WTC11 (cell line): ENCODE measurements around the gene OAF. TPM values are rescaled to one million over a fixed set of nuclear protein-coding genes. Genes with fewer than 3 reads are reported as not detected.

Source experiments
- ATAC-seq: fragments of 200-7000 bp; cut with Tn5 transposase; 2 replicates; pipeline ENCODE4 v1.10.0; 2021; ENCODE audit warnings: mild to moderate bottlenecking, moderate library complexity
- CTCF ChIA-PET: fragments of 300-600 bp; sonication (Branson Sonifier 250); formaldehyde crosslinking; loops from one replicate; lab custom pipeline; 2021; ENCODE audit warnings: antibody characterized with exemption; lab: Charles Lee
- POLR2A ChIA-PET: fragments of 350-600 bp; sonication (Branson Sonifier 250); formaldehyde crosslinking; loops from one replicate; lab custom pipeline; 2021; ENCODE audit warnings: antibody characterized with exemption; lab: Charles Lee
- DNase-seq: peaks from one replicate; pipeline ENCODE4 v3.0.0; 2021; ENCODE audit warnings: low spot score
- H3K27ac Mint-ChIP-seq: 2 replicates; pipeline ENCODE4 v1.8.0; 2021; ENCODE audit warnings: mixed read lengths
- H3K27me3 Mint-ChIP-seq: 2 replicates; pipeline ENCODE4 v1.8.0; 2021; ENCODE audit warnings: low read depth, mild to moderate bottlenecking, moderate library complexity, mixed read lengths
- H3K36me3 Mint-ChIP-seq: 2 replicates; pipeline ENCODE4 v1.8.0; 2021; ENCODE audit warnings: mixed read lengths
- H3K4me1 Mint-ChIP-seq: 2 replicates; pipeline ENCODE4 v1.8.0; 2022; ENCODE audit warnings: mixed read lengths
- H3K4me3 Mint-ChIP-seq: 2 replicates; pipeline ENCODE4 v1.8.0; 2021; ENCODE audit warnings: mild to moderate bottlenecking, moderate library complexity, mixed read lengths
- H3K9me3 Mint-ChIP-seq: 2 replicates; pipeline ENCODE4 v1.8.0; 2021; ENCODE audit warnings: mixed read lengths
- ELF4 ChIP-seq: sonication (generic); formaldehyde crosslinking; IDR thresholded peaks from 2 replicates; pipeline ENCODE4 v1.8.1; 2022; ENCODE audit warnings: low read depth, mild to moderate bottlenecking, moderate library complexity, missing genetic modification reagents
- GABPB1 ChIP-seq: sonication (generic); formaldehyde crosslinking; IDR thresholded peaks from 2 replicates; pipeline ENCODE4 v1.8.1; 2023; ENCODE audit warnings: mild to moderate bottlenecking, missing genetic modification reagents
- GTF2I ChIP-seq: fragments of 250-450 bp; sonication (Bioruptor Pico); conservative IDR thresholded peaks from 2 replicates; pipeline ENCODE4 v1.4.0; 2021; ENCODE audit warnings: mild to moderate bottlenecking
- HMGA2 ChIP-seq: fragments of 250-450 bp; sonication (Bioruptor Pico); IDR thresholded peaks from 2 replicates; pipeline ENCODE4 v1.4.0; 2021; ENCODE audit warnings: mild to moderate bottlenecking, moderate library complexity
- IRF2 ChIP-seq: sonication (generic); formaldehyde crosslinking; IDR thresholded peaks from 2 replicates; pipeline ENCODE4 v1.8.0; 2022; ENCODE audit warnings: low read depth, missing genetic modification reagents, borderline replicate concordance
- MLX ChIP-seq: sonication (generic); formaldehyde crosslinking; IDR thresholded peaks from 2 replicates; pipeline ENCODE4 v1.8.1; 2023; ENCODE audit warnings: mild to moderate bottlenecking, missing genetic modification reagents, moderate library complexity
- MXD4 ChIP-seq: fragments of 250-450 bp; sonication (Bioruptor Pico); IDR thresholded peaks from 2 replicates; pipeline ENCODE4 v1.8.0; 2021; ENCODE audit warnings: mild to moderate bottlenecking, moderate library complexity, borderline replicate concordance
- NFYB ChIP-seq: sonication (generic); formaldehyde crosslinking; conservative IDR thresholded peaks from 2 replicates; pipeline ENCODE4 v1.8.0; 2022; ENCODE audit warnings: low read depth, missing genetic modification reagents
- ZBTB21 ChIP-seq: sonication (generic); formaldehyde crosslinking; IDR thresholded peaks from 2 replicates; pipeline ENCODE4 v1.8.1; 2023; ENCODE audit warnings: mild to moderate bottlenecking, missing genetic modification reagents, borderline replicate concordance
- ZNF121 ChIP-seq: sonication (generic); formaldehyde crosslinking; IDR thresholded peaks from 2 replicates; pipeline ENCODE4 v1.8.0; 2023; ENCODE audit warnings: missing genetic modification reagents
- ZNF232 ChIP-seq: sonication (generic); formaldehyde crosslinking; IDR thresholded peaks from 2 replicates; pipeline ENCODE4 v1.8.0; 2022; ENCODE audit warnings: mild to moderate bottlenecking, missing genetic modification reagents
- total RNA-seq: library from RNA; stranded (reverse); gene quantifications from 3 replicates; pipeline ENCODE4 v1.2.3, GENCODE V29; 2021
- TF ChIP-seq, protein P1 (sequence below): sonication (generic); formaldehyde crosslinking; IDR thresholded peaks from 2 replicates; pipeline ENCODE4 v1.8.0; 2022; ENCODE audit warnings: mild to moderate bottlenecking, missing genetic modification reagents
- TF ChIP-seq, protein P2 (sequence below): sonication (generic); formaldehyde crosslinking; IDR thresholded peaks from 2 replicates; pipeline ENCODE4 v1.8.0; 2023; ENCODE audit warnings: missing genetic modification reagents
- TF ChIP-seq, protein P3 (sequence below): sonication (generic); formaldehyde crosslinking; conservative IDR thresholded peaks from 2 replicates; pipeline ENCODE4 v1.8.1; 2023; ENCODE audit warnings: mild to moderate bottlenecking, low read depth, missing genetic modification reagents, moderate library complexity
- TF ChIP-seq, protein P4 (sequence below): sonication (generic); formaldehyde crosslinking; IDR thresholded peaks from 2 replicates; pipeline ENCODE4 v1.8.0; 2023; ENCODE audit warnings: mild to moderate bottlenecking, missing genetic modification reagents

Gene OAF
- total RNA-seq, 1 experiment from 2014 or later: 5.6 TPM

- H3K27me3 Mint-ChIP-seq: peaks cover 92% of the 10 kb centered on the region
- ChIA-PET CTCF (interaction anchor here (2.2 kb wide), 1 partner anchor 40 kb away, joined by 5 read pairs; no protein-coding TSS in a partner anchor), POLR2A (interaction anchor here (0.6 kb wide), 1 partner anchor 685 kb away, joined by 4 read pairs; no protein-coding TSS in a partner anchor)
- DNase-seq (no peak), ATAC-seq (no peak)
- H3K9me3 Mint-ChIP-seq: no peaks in the 10 kb centered on the region
- no peak for TF ChIP-seq ZNF232 (CRISPR knock-in tag)
- TF ChIP-seq MXD4 (CRISPR knock-in tag): no peak
- TF ChIP-seq GABPB1 (CRISPR knock-in tag): peak; percentile 39; the same call in 1 of the 2 replicates
- TF ChIP-seq ZBTB21 (CRISPR knock-in tag): no peak
- peaks cover 21% of the 10 kb centered on the region for H3K4me1 Mint-ChIP-seq
- no peak overlapping the region for H3K4me3 Mint-ChIP-seq
- H3K27ac Mint-ChIP-seq: no peak overlapping the region
- no peaks in the 10 kb centered on the region for H3K36me3 Mint-ChIP-seq
These were observed 2.8 kb upstream of the OAF start for GRCh38 chr11:120208001-120208441.

- Mint-ChIP-seq H3K4me1 (peaks cover 26% of the 10 kb centered on the region), H3K9me3 (no peaks in the 10 kb centered on the region), H3K4me3 (no peak overlapping the region), H3K27me3 (peaks cover 92% of the 10 kb centered on the region), H3K27ac (no peak overlapping the region), H3K36me3 (no peaks in the 10 kb centered on the region)
- ChIA-PET CTCF (interaction anchor here (0.9 to 2.2 kb wide), 3 partner anchors 20 to 40 kb away, joined by 3 to 8 read pairs (median 5); no protein-coding TSS in a partner anchor), POLR2A (no interaction called here)
- ATAC-seq: no peak
- no peak for TF ChIP-seq GTF2I (CRISPR knock-in tag)
- TF ChIP-seq HMGA2 (CRISPR knock-in tag): no peak
- DNase-seq: no peak
These were observed 2.1 kb upstream of the OAF start for GRCh38 chr11:120208777-120209176.

DNA sequence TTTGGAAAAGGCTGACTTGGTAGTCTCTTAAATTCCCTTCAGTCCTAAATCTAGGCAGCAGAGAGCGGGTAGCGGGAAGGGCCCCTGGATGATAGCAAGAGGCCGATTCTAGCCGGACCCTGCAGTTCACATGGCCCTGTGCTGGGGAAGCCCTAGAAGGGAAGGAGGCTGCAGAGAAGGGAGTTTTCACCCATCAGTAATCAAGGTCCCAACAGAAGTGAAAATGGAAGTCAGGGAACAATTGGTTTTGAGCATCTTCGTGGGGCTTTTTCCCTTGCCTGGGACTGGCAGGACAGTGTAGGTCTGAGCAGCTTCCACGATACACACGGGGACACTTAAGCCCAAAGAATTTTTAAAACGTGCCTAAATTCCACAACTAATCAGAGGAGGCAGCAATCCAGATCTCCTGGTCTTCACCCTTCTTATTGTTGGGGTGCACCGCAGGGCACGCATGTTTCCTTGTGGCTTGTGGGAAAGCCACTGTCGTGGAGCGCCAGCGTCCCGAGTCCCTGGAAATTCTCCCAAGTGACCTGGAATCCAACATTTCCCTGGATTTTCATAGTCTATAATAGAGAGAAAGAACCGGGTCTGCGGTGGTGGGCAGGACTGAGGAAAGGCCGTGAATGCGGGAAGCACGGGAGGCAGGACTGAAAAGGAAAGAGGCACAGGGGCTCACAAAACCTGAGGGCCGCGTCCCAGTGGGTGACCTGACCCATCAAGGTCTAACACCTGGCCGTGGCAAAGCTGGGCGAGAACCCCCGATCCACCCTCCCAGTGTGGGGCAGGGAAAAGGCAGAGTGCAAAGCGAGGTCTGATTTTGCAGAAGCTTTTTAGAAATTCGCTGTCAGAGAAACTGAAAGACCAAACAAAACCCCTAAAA, 846 bp upstream of the OAF start:
- ChIA-PET CTCF (no interaction called here), POLR2A (no interaction called here)
- TF ChIP-seq, protein P1, sequence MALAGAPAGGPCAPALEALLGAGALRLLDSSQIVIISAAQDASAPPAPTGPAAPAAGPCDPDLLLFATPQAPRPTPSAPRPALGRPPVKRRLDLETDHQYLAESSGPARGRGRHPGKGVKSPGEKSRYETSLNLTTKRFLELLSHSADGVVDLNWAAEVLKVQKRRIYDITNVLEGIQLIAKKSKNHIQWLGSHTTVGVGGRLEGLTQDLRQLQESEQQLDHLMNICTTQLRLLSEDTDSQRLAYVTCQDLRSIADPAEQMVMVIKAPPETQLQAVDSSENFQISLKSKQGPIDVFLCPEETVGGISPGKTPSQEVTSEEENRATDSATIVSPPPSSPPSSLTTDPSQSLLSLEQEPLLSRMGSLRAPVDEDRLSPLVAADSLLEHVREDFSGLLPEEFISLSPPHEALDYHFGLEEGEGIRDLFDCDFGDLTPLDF (CRISPR knock-in tag): no peak
- TF ChIP-seq, protein P2, sequence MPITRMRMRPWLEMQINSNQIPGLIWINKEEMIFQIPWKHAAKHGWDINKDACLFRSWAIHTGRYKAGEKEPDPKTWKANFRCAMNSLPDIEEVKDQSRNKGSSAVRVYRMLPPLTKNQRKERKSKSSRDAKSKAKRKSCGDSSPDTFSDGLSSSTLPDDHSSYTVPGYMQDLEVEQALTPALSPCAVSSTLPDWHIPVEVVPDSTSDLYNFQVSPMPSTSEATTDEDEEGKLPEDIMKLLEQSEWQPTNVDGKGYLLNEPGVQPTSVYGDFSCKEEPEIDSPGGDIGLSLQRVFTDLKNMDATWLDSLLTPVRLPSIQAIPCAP (CRISPR knock-in tag): no peak
- DNase-seq: no peak
- H3K36me3 Mint-ChIP-seq: no peaks in the 10 kb centered on the region
- H3K27me3 Mint-ChIP-seq: peaks cover 94% of the 10 kb centered on the region
- ATAC-seq: no peak
- H3K4me3 Mint-ChIP-seq: peak overlapping the region; percentile 75
- no peaks in the 10 kb centered on the region for H3K9me3 Mint-ChIP-seq
- H3K27ac Mint-ChIP-seq: no peak overlapping the region
- peaks cover 26% of the 10 kb centered on the region for H3K4me1 Mint-ChIP-seq

GRCh38 chr11:120211522-120212258, 858 bp downstream of the OAF start:
- Mint-ChIP-seq H3K4me1 (peaks cover 26% of the 10 kb centered on the region), H3K27ac (no peak overlapping the region), H3K9me3 (no peaks in the 10 kb centered on the region), H3K27me3 (peaks cover 94% of the 10 kb centered on the region), H3K36me3 (no peaks in the 10 kb centered on the region), H3K4me3 (peak overlapping the region; percentile 79)
- ChIA-PET CTCF (interaction anchor here (1.6 to 5.0 kb wide), 6 partner anchors 17 to 91 kb away, joined by 4 to 28 read pairs (median 14); no protein-coding TSS in a partner anchor), POLR2A (no interaction called here)
- peak; percentile 3; the same call in 1 of the 2 replicates for ATAC-seq
- DNase-seq: no peak
- no peak for TF ChIP-seq NFYB (CRISPR knock-in tag)
- no peak for TF ChIP-seq IRF2 (CRISPR knock-in tag)
- no peak for TF ChIP-seq ZBTB21 (CRISPR knock-in tag)
- no peak for TF ChIP-seq HMGA2 (CRISPR knock-in tag)
- TF ChIP-seq, protein P3, sequence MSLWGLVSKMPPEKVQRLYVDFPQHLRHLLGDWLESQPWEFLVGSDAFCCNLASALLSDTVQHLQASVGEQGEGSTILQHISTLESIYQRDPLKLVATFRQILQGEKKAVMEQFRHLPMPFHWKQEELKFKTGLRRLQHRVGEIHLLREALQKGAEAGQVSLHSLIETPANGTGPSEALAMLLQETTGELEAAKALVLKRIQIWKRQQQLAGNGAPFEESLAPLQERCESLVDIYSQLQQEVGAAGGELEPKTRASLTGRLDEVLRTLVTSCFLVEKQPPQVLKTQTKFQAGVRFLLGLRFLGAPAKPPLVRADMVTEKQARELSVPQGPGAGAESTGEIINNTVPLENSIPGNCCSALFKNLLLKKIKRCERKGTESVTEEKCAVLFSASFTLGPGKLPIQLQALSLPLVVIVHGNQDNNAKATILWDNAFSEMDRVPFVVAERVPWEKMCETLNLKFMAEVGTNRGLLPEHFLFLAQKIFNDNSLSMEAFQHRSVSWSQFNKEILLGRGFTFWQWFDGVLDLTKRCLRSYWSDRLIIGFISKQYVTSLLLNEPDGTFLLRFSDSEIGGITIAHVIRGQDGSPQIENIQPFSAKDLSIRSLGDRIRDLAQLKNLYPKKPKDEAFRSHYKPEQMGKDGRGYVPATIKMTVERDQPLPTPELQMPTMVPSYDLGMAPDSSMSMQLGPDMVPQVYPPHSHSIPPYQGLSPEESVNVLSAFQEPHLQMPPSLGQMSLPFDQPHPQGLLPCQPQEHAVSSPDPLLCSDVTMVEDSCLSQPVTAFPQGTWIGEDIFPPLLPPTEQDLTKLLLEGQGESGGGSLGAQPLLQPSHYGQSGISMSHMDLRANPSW (CRISPR knock-in tag): no peak
- TF ChIP-seq MLX (CRISPR knock-in tag): no peak
- TF ChIP-seq ZNF121: no peak
- no peak for TF ChIP-seq ELF4
- TF ChIP-seq, protein P4, sequence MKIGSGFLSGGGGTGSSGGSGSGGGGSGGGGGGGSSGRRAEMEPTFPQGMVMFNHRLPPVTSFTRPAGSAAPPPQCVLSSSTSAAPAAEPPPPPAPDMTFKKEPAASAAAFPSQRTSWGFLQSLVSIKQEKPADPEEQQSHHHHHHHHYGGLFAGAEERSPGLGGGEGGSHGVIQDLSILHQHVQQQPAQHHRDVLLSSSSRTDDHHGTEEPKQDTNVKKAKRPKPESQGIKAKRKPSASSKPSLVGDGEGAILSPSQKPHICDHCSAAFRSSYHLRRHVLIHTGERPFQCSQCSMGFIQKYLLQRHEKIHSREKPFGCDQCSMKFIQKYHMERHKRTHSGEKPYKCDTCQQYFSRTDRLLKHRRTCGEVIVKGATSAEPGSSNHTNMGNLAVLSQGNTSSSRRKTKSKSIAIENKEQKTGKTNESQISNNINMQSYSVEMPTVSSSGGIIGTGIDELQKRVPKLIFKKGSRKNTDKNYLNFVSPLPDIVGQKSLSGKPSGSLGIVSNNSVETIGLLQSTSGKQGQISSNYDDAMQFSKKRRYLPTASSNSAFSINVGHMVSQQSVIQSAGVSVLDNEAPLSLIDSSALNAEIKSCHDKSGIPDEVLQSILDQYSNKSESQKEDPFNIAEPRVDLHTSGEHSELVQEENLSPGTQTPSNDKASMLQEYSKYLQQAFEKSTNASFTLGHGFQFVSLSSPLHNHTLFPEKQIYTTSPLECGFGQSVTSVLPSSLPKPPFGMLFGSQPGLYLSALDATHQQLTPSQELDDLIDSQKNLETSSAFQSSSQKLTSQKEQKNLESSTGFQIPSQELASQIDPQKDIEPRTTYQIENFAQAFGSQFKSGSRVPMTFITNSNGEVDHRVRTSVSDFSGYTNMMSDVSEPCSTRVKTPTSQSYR (CRISPR knock-in tag): no peak
- TF ChIP-seq, protein P2 (CRISPR knock-in tag): no peak
